Activated naive CD4-positive, alpha-beta T cell treated with anti-CD3 and anti-CD28 coated beads for 36 hours (primary cell): ENCODE measurements around the gene MIEF1. TPM values are rescaled to one million over a fixed set of nuclear protein-coding genes. Genes with fewer than 3 reads are reported as not detected.

Experiments used
- CTCF ChIA-PET: fragments of 350-600 bp; sonication (Branson Sonifier 250); formaldehyde crosslinking; loops from one replicate; lab custom pipeline; 2021; ENCODE audit warnings: antibody characterized with exemption; lab: Charles Lee
- DNase-seq: peaks from one replicate; pipeline ENCODE4 v3.0.0-alpha.2; 2020
- H3K27ac Mint-ChIP-seq: one replicate; pipeline ENCODE4 v1.8.0; 2021; ENCODE audit warnings: mild to moderate bottlenecking, mixed read lengths
- H3K27me3 Mint-ChIP-seq: one replicate; pipeline ENCODE4 v1.8.0; 2021; ENCODE audit warnings: low read depth, mixed read lengths
- H3K36me3 Mint-ChIP-seq: one replicate; pipeline ENCODE4 v1.8.0; 2021; ENCODE audit warnings: low read depth, mixed read lengths
- H3K4me1 Mint-ChIP-seq: one replicate; pipeline ENCODE4 v1.8.0; 2021; ENCODE audit warnings: low read depth, mixed read lengths
- H3K4me3 Mint-ChIP-seq: one replicate; pipeline ENCODE4 v1.8.0; 2021; ENCODE audit warnings: mild to moderate bottlenecking, moderate library complexity, mixed read lengths
- H3K9me3 Mint-ChIP-seq: one replicate; pipeline ENCODE4 v1.8.0; 2021; ENCODE audit warnings: mixed read lengths
- intact Hi-C: fragments of 100-400 bp; cut with micrococcal nuclease; formaldehyde crosslinking; loops from one replicate; pipeline ENCODE4 v1.15.1; 2023
- total RNA-seq, 2 experiments: library from RNA; stranded (reverse); gene quantifications; one replicate each; pipeline ENCODE4 v1.2.3, GENCODE V29; 2021

The MIEF1 gene
- 10 to 100 TPM; 33.3 to 35.1 TPM for total RNA-seq

DNA sequence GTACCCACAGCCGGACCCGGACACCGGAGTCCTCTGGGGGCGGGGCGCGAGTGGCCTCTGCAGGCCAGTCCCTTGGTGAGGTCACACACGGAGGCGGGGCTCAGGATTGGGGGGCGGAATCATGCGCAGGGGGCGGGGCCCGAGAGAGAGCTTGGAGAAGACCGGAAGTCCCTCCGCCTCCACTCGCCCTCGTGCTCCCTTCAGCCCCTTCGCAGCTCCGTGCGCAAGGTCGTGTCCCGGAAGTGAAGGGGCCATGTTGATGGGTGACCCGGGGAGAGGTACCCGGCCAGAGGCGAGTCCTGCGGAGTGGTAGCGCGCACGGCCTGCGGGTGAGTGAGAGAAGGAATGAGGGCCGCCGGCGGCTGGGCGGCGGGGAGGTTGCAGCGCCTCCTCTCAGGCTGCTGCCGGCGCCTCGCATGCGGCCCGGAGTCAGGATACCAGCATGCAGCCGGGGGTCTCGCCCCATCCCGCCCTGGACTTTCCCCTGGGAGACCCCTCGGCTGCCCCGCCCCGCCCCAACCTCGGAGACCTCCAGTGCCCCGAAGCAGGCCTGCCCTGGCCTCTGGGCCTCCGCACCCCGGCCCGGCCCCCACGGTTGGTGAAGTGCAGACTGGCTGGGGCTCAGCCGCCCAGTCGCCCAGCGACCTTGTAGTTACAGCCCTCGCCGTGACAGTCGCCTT is at the start of gene MIEF1:
Gene MIEF1, plus strand, starts transcription at position 182 of the 680 bp plus-strand sequence. CDS start 9,005 bp downstream, outside the sequence.
- H3K36me3 Mint-ChIP-seq, result peaks cover 37% of the 10 kb centered on the region
- no peaks in the 10 kb centered on the region for H3K9me3 Mint-ChIP-seq
- CTCF ChIA-PET, result interaction anchor here (0.9 to 2.5 kb wide), 5 partner anchors 9 to 28 kb away, joined by 3 to 11 read pairs (median 5); no protein-coding TSS in a partner anchor
- peak; percentile 96 for DNase-seq
- H3K4me3 Mint-ChIP-seq, result peak within 1 kb of the TSS; percentile 96
- peak within 1 kb of the TSS; percentile 91 for H3K27ac Mint-ChIP-seq
- H3K4me1 Mint-ChIP-seq, result peaks cover 34% of the 10 kb centered on the region
- intact Hi-C loops, result loop anchor here (1.0 to 10.0 kb wide), 4 partner anchors 18 to 807 kb away; partner anchors contain the start of genes ATF4 and TAB1
- no peaks in the 10 kb centered on the region for H3K27me3 Mint-ChIP-seq

GRCh38 chr22:39452740-39453040 is 49.4 kb upstream of the MIEF1 start:
- H3K36me3 Mint-ChIP-seq, result no peaks in the 10 kb centered on the region
- H3K9me3 Mint-ChIP-seq, result no peaks in the 10 kb centered on the region
- no peak for DNase-seq
- intact Hi-C loops, result no loop called here
- no peak overlapping the region for H3K27ac Mint-ChIP-seq
- H3K27me3 Mint-ChIP-seq, result peaks cover 16% of the 10 kb centered on the region
- no peak overlapping the region for H3K4me3 Mint-ChIP-seq
- CTCF ChIA-PET, result interaction anchor here (0.6 kb wide), 1 partner anchor 101 kb away, joined by 4 read pairs; no protein-coding TSS in a partner anchor
- H3K4me1 Mint-ChIP-seq, result peaks cover 10% of the 10 kb centered on the region

DNA sequence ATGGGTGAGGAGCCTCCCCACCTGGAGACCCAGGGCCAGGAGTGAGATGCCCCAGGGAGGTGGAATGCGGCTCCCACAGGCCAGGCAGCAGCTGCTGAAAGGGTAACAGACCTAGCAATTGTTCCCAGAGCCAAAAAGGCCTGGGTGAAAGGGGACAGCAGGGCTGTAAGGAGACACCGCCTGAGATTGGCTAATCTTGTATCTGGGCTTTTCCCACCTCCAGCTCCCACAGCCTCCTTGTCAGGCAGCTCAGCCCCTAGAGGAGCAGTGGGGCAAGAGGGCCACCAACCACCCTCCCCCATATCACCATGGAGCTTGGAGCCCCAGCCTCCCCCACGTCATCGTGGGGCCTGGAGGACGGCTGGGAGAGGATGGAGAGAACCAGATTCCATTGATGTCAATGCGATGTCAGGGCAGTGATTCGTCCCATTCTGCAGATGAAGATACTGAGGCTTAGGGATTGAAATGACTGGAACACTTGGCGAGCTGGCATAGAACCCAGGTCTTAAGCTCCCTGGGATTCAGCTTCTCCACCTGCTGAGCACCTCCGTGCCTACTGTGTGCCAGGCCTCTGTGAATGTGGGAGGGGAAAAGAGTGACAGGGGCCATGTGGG is 48.2 kb upstream of the MIEF1 start:
- CTCF ChIA-PET, result no interaction called here
- no peak for DNase-seq
- no peak overlapping the region for H3K4me3 Mint-ChIP-seq
- intact Hi-C loops, result no loop called here
- peaks cover 26% of the 10 kb centered on the region for H3K27me3 Mint-ChIP-seq
- peaks cover 14% of the 10 kb centered on the region for H3K4me1 Mint-ChIP-seq
- no peak overlapping the region for H3K27ac Mint-ChIP-seq
- H3K36me3 Mint-ChIP-seq, result no peaks in the 10 kb centered on the region
- H3K9me3 Mint-ChIP-seq, result no peaks in the 10 kb centered on the region

DNA sequence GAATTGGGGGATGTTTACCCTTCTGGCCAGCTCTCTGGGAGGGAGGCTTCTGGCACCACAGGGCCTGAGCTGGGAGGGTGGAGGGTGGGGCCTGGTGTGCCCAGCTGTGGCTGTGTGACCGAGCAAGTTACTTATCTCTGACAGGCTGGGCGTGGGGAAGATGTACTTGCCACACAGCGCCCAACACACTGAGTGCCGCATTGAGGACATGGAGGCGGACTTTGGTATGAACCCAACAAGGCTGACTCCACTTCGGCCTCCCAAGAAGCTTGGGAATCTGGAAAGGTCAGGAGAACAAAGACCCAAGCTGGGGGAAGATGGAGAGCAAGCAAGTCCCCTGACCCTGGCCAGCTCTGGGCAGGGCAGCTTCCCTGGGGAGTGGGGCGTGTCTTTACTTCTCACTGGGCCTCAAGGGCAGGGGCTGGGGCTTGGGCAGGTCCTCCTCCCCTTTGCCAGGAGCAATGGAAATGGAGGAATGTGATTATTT is 47.7 kb upstream of the MIEF1 start:
- no peak for DNase-seq
- Mint-ChIP-seq H3K27me3 (peaks cover 31% of the 10 kb centered on the region), H3K4me3 (no peak overlapping the region), H3K4me1 (peaks cover 11% of the 10 kb centered on the region), H3K27ac (no peak overlapping the region), H3K36me3 (no peaks in the 10 kb centered on the region), H3K9me3 (no peaks in the 10 kb centered on the region)
- CTCF ChIA-PET, result no interaction called here
- intact Hi-C loops, result no loop called here

DNA sequence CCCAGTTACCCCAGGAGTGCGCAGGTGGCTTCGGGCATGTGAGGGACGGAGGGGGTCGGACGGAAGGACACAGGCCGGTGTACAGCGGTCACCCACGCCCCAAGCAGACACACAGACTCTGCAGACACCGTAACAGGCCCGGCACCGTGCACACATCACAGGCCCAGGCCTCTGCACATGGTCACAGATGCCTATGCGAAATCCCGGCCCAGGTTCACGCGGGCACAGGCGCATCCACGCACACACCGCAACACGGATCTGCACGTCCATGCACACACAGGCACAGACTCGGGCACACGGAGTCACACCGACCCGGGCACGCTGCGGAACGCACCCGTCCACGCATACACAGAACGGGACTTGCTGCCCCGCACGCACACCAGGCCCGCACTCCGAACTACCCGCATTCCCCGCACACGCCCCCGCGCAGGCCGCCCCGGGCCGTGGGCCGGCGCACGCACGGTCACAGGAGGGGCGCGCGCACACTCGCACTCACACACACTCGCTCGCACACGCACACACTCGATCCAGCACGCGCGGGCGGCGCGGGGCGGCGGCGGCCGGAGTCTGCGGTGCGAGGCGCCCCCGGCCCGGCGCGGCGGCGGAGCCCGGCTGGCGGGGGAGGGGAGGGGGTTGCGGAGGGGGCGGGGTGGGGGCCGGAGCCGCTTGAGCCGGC is 45.4 kb upstream of the MIEF1 start, which contains the start of gene MGAT3:
Gene MGAT3, plus strand, starts transcription at position 491 of the 676 bp plus-strand sequence. CDS start 30,336 bp downstream, outside the sequence.
- Mint-ChIP-seq H3K4me3 (peak within 1 kb of the TSS; percentile 53), H3K36me3 (no peaks in the 10 kb centered on the region), H3K27ac (no peak within 1 kb of the TSS)

DNA sequence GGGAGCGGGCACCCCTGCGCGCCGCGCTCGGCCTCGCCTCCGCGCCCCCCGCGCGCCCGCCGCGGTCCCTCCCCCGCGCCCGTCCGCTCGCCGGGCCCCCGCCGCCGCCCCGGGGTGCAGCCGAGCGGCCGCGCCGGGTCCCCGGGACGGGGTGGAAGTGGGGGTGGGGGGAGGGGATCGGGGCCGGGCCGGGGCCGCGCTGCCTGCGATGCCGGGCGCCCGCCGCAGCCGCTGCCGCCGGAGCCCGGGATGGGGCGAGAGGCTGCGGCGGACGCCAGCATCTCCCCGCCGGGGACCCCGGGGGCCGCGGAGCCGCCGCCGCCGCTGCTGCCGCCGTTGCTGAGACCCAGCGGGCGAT is 44.9 kb upstream of the MIEF1 start:
- CTCF ChIA-PET, result no interaction called here
- H3K9me3 Mint-ChIP-seq, result no peaks in the 10 kb centered on the region
- no peak for DNase-seq
- peaks cover 42% of the 10 kb centered on the region for H3K27me3 Mint-ChIP-seq
- no peak overlapping the region for H3K4me3 Mint-ChIP-seq
- peaks cover 11% of the 10 kb centered on the region for H3K4me1 Mint-ChIP-seq
- H3K27ac Mint-ChIP-seq, result no peak overlapping the region
- no peaks in the 10 kb centered on the region for H3K36me3 Mint-ChIP-seq
- intact Hi-C loops, result no loop called here

More for the DNA sequence above, 45.4 kb upstream of the MIEF1 start, which contains the start of gene MGAT3:
- peaks cover 11% of the 10 kb centered on the region for H3K4me1 Mint-ChIP-seq
- intact Hi-C loops, result no loop called here
- CTCF ChIA-PET, result no interaction called here
- no peaks in the 10 kb centered on the region for H3K9me3 Mint-ChIP-seq
- H3K27me3 Mint-ChIP-seq, result peaks cover 42% of the 10 kb centered on the region
- no peak for DNase-seq

- Mint-ChIP-seq H3K27me3 (peaks cover 42% of the 10 kb centered on the region), H3K4me3 (peak overlapping the region; percentile 48), H3K36me3 (no peaks in the 10 kb centered on the region), H3K9me3 (no peaks in the 10 kb centered on the region), H3K27ac (no peak overlapping the region), H3K4me1 (peaks cover 11% of the 10 kb centered on the region)
- CTCF ChIA-PET, result no interaction called here
- intact Hi-C loops, result no loop called here
- no peak for DNase-seq
Measured at GRCh38 chr22:39457556-39458443, 44.3 kb upstream of the MIEF1 start.

DNA sequence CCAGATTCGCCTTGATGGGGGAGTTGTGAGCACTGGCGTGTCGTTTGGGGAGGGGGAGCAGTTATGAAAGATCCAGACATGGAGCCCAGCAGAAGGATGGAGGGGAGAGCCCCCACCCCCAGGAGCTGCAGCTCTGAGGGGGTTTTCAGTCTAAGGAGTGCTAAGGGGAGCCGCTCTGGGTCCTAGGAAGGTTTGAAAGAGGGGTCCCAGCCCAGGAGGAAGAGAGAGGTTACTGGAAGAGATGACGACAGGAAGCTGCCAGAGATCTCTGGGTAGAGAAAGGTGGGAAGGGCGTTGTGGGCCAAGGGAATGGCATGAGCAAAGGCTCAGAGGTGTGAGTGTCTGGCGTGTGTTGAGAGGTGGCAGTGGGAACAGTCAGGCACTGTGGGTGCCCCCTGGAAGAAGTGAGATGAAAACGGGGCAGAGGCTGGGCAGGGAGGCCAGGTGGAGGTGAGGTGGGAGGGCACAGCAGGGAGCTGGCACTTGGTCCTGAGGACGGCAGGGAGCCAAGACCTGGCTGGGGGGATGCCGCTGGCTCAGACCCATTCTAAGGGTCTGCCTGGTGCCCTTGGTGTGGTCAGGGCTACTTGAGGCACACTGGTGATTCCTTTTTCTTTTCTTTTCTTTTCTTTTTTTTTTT is 43.5 kb upstream of the MIEF1 start:
- H3K27me3 Mint-ChIP-seq, result peaks cover 42% of the 10 kb centered on the region
- H3K4me3 Mint-ChIP-seq, result no peak overlapping the region
- no peaks in the 10 kb centered on the region for H3K36me3 Mint-ChIP-seq
- H3K9me3 Mint-ChIP-seq, result no peaks in the 10 kb centered on the region
- no peak overlapping the region for H3K27ac Mint-ChIP-seq
- CTCF ChIA-PET, result no interaction called here
- intact Hi-C loops, result no loop called here
- DNase-seq, result no peak
- H3K4me1 Mint-ChIP-seq, result peaks cover 11% of the 10 kb centered on the region

GRCh38 chr22:39459681-39460080 is 42.4 kb upstream of the MIEF1 start:
- no peaks in the 10 kb centered on the region for H3K36me3 Mint-ChIP-seq
- no peak for DNase-seq
- peaks cover 11% of the 10 kb centered on the region for H3K4me1 Mint-ChIP-seq
- peaks cover 42% of the 10 kb centered on the region for H3K27me3 Mint-ChIP-seq
- intact Hi-C loops, result no loop called here
- CTCF ChIA-PET, result no interaction called here
- no peak overlapping the region for H3K4me3 Mint-ChIP-seq
- H3K9me3 Mint-ChIP-seq, result no peaks in the 10 kb centered on the region
- H3K27ac Mint-ChIP-seq, result no peak overlapping the region

DNA sequence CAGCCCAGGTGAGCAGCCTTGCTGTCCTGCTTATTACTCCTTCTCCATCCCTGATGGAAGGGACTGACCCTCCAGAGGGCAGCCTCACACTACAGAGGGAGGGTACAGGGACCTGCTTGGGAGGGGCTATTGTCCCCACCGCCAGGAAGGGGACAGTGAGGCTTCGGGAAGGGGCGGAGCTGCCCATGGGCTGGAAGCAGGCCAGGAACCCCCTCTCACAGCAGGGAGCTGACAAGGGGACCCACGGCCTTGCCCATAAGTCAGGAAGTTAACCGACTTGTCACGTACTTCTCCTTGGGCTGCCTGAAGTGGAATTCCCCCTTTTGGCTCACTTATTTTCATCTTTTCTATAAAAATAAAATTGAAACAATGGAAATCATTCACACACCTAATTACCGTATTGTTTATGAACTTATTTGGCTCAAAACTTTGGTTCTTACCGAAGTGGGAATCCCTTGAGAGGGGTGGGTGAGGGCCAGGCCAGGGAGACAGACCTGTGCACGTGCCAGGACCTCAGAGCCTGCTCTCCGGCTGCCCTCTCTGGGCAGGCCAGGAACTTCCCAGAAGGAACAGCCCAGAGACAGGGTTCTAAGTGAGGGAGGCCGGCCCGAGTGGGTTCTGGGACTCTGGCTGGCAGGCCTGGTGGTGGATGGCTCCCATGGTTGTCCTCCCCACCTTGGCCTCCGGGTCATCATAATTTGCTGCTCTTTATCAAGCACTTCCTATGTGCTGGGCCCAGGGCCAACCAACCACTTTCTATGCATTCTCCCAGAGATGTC is 39.5 kb upstream of the MIEF1 start:
- H3K4me1 Mint-ChIP-seq, result peaks cover 5% of the 10 kb centered on the region

GRCh38 chr22:39463277-39463676 is 38.8 kb upstream of the MIEF1 start:
- intact Hi-C loops, result no loop called here
- CTCF ChIA-PET, result no interaction called here
- Mint-ChIP-seq H3K27ac (no peak overlapping the region), H3K27me3 (peaks cover 22% of the 10 kb centered on the region), H3K9me3 (no peaks in the 10 kb centered on the region), H3K4me3 (no peak overlapping the region), H3K36me3 (no peaks in the 10 kb centered on the region), H3K4me1 (peaks cover 2% of the 10 kb centered on the region)
- no peak for DNase-seq

More for the DNA sequence above, 39.5 kb upstream of the MIEF1 start:
- Mint-ChIP-seq H3K36me3 (no peaks in the 10 kb centered on the region), H3K27ac (no peak overlapping the region), H3K27me3 (peaks cover 26% of the 10 kb centered on the region), H3K9me3 (no peaks in the 10 kb centered on the region), H3K4me3 (no peak overlapping the region)
- no peak for DNase-seq
- CTCF ChIA-PET, result interaction anchor here (1.5 kb wide), 1 partner anchor 561 kb away, joined by 4 read pairs; no protein-coding TSS in a partner anchor
- intact Hi-C loops, result no loop called here
